ENCODE results near the gene CDK11A. TPM values are rescaled to one million over a fixed set of nuclear protein-coding genes. Genes with fewer than 3 reads are reported as not detected.
"Not testable (repeated sequence)": the region's sequence is repeated elsewhere in the genome, so short reads cannot be mapped to it uniquely, and the experiment has no call there.

The CDK11A gene
- total RNA-seq, 1 experiment from 2014 or later = 56.1 TPM

DNA sequence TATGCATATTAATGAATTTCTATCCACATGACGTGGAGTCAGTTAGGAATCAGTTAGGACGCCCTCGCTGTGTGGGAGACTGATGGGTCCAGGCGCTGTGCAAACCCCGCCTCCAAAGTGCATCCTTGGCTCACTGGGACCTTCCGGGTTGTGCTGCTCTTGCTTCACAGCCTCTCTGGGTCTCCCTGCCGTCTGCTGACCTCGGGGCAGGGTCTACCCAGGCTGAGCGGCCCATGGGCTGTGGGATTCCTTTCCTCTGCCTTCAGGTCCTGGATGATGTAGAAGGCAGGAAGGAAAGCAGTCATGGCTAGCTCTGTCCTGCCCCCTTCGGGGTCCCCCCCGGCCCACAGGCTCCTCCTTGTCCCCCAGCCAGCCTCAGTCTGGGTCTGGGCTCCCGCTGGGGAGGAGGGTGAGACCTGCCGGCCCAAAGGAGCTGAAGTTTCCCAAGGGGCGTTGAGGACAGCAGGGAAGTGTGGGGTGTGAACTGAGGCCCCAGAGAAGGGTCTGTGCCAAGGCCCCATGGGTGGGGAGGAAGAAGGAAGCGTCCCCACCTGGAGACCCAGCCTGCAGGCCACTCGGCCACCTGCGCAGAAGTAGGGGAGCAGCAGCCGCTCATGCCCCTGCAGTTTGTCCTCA, 24.6 kb upstream of the CDK11A start:
- no peak overlapping the region for H3K27ac ChIP-seq (ENCODE audit: low read depth, low read length, poor library complexity, severe bottlenecking)
- no peak overlapping the region for H3K4me3 ChIP-seq (ENCODE audit: low read depth, low read length, poor library complexity, severe bottlenecking)
- H3K4me1 ChIP-seq (ENCODE audit: insufficient read depth, low read length, poor library complexity, severe bottlenecking) = peaks cover 5% of the 10 kb centered on the region
- CTCF ChIA-PET = no interaction called here
- POLR2A ChIA-PET (ENCODE audit: low non-redundant PET) = no interaction called here
- DNase-seq (ENCODE audit: low spot score) = peak; percentile 59
- TF ChIP-seq, protein P1, sequence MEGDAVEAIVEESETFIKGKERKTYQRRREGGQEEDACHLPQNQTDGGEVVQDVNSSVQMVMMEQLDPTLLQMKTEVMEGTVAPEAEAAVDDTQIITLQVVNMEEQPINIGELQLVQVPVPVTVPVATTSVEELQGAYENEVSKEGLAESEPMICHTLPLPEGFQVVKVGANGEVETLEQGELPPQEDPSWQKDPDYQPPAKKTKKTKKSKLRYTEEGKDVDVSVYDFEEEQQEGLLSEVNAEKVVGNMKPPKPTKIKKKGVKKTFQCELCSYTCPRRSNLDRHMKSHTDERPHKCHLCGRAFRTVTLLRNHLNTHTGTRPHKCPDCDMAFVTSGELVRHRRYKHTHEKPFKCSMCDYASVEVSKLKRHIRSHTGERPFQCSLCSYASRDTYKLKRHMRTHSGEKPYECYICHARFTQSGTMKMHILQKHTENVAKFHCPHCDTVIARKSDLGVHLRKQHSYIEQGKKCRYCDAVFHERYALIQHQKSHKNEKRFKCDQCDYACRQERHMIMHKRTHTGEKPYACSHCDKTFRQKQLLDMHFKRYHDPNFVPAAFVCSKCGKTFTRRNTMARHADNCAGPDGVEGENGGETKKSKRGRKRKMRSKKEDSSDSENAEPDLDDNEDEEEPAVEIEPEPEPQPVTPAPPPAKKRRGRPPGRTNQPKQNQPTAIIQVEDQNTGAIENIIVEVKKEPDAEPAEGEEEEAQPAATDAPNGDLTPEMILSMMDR (conservative IDR thresholded peaks at IDR 0.05; ENCODE audit: low read depth, low read length) = no peak
- TF ChIP-seq EZH2 (IDR thresholded peaks at IDR 0.05; ENCODE audit: borderline replicate concordance, low read depth, low read length, poor library complexity, severe bottlenecking) = no peak
- no peaks in the 10 kb centered on the region for H3K9me3 ChIP-seq (ENCODE audit: low read depth, low read length, poor library complexity, severe bottlenecking)
- no peaks in the 10 kb centered on the region for H3K27me3 ChIP-seq (replicated peaks; ENCODE audit: insufficient read depth, low read depth, low read length, poor library complexity)
- peaks cover 2% of the 10 kb centered on the region for H3K36me3 ChIP-seq (ENCODE audit: insufficient read depth, low read length, poor library complexity, severe bottlenecking)
- BruUV-seq (replicated peaks) = no TSS peak
- intact Hi-C loops (cut with micrococcal nuclease; ENCODE audit: unreplicated experiment) = loop anchor here (10.0 kb wide), 1 partner anchor 54 kb away; the partner anchor contains the start of gene SLC35E2B

DNA sequence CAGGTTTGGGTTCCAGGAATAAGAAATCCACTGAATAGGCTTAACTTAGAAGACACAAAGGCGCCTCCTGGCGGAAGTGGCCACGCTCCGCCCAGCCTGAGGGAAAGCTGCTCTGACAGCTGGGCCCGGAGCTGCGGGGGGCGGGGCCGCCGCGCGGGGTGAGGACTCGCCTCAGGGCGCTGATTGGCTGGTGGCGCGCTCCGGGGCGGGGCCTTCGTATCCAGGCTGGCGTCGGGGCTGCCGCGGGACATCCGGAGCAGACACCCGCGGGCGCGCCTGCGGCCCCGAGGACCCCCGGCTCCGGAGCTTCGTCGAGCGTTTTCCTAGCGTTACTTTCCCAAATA, 22.4 kb upstream of the CDK11A start:
- intact Hi-C loops (cut with micrococcal nuclease; ENCODE audit: unreplicated experiment) = loop anchor here (10.0 kb wide), 1 partner anchor 52 kb away; the partner anchor contains the start of gene SLC35E2B
- not testable (repeated sequence) for BruUV-seq (replicated peaks)
- CTCF ChIA-PET = interaction anchor here (0.6 to 1.0 kb wide), 2 partner anchors 22 to 635 kb away, joined by 3 read pairs; no protein-coding TSS in a partner anchor

DNA sequence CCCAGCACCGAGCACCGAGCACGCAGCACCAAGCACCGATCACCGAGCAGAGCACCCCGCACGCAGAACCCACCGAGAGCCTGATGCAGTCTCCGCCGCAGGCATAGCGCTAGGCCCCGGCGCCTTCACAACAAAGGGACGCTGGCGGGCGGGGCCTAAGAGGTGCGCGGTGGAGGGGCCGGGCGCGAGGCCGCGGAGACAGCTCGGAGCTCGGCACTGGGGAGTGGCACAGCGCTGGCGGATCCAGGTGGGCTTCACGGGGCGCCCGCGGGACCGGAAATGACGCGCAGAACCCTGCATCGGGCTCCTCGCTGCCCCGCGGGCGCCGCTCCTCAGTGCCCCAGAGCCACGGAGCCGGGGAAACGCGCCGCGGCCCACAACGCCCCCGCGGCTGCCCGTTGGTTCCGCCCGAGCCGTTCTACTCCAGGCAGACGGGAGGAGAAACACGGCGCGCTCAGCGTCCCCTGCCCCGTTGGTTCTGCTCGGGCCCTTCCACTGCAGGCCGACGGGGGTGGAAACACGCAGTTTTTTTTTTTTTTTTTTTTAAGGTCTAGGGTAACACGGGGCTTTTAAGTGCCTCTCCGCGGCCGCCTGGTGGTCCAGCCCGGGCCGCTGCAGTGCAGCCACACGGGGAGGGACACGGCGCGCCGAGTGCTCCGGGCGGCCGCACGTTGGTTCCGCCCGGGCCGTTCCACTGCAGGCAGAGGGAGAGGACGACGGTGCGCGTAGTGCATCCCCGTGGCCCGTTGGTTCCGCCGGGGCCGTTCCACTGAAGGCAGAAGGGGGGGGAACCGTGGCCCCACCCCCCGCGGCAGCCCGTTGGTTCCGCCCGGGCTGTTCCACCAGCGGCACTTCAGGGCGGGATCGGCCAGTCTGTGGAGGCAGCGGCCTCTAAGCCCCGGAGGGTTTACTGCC, 21.8 kb upstream of the CDK11A start:
- H3K36me3 ChIP-seq (ENCODE audit: insufficient read depth, low read length, poor library complexity, severe bottlenecking); H3K4me1 ChIP-seq (ENCODE audit: insufficient read depth, low read length, poor library complexity, severe bottlenecking); H3K27me3 ChIP-seq (replicated peaks; ENCODE audit: insufficient read depth, low read depth, low read length, poor library complexity); POLR2A ChIA-PET (ENCODE audit: low non-redundant PET); H3K9me3 ChIP-seq (ENCODE audit: low read depth, low read length, poor library complexity, severe bottlenecking): not testable (repeated sequence)
- CTCF ChIA-PET = interaction anchor here (0.6 to 1.0 kb wide), 2 partner anchors 21 to 636 kb away, joined by 3 read pairs; no protein-coding TSS in a partner anchor
- H3K27ac ChIP-seq (ENCODE audit: low read depth, low read length, poor library complexity, severe bottlenecking) = peak overlapping the region; percentile 98
- intact Hi-C loops (cut with micrococcal nuclease; ENCODE audit: unreplicated experiment) = loop anchor here (10.0 kb wide), 1 partner anchor 51 kb away; the partner anchor contains the start of gene SLC35E2B
- peak overlapping the region; percentile 51 for H3K4me3 ChIP-seq (ENCODE audit: low read depth, low read length, poor library complexity, severe bottlenecking)
- peak; percentile 85 for DNase-seq (ENCODE audit: low spot score)
- BruUV-seq (replicated peaks) = TSS peak; percentile 86

More for the DNA sequence above, 22.4 kb upstream of the CDK11A start:
- Histone ChIP-seq H3K4me3 (ENCODE audit: low read depth, low read length, poor library complexity, severe bottlenecking) (peak overlapping the region; percentile 51), H3K27ac (ENCODE audit: low read depth, low read length, poor library complexity, severe bottlenecking) (peak overlapping the region; percentile 98)
- H3K27me3 ChIP-seq (replicated peaks; ENCODE audit: insufficient read depth, low read depth, low read length, poor library complexity); POLR2A ChIA-PET (ENCODE audit: low non-redundant PET); H3K9me3 ChIP-seq (ENCODE audit: low read depth, low read length, poor library complexity, severe bottlenecking); H3K36me3 ChIP-seq (ENCODE audit: insufficient read depth, low read length, poor library complexity, severe bottlenecking); DNase-seq (ENCODE audit: low spot score); H3K4me1 ChIP-seq (ENCODE audit: insufficient read depth, low read length, poor library complexity, severe bottlenecking): not testable (repeated sequence)

DNA sequence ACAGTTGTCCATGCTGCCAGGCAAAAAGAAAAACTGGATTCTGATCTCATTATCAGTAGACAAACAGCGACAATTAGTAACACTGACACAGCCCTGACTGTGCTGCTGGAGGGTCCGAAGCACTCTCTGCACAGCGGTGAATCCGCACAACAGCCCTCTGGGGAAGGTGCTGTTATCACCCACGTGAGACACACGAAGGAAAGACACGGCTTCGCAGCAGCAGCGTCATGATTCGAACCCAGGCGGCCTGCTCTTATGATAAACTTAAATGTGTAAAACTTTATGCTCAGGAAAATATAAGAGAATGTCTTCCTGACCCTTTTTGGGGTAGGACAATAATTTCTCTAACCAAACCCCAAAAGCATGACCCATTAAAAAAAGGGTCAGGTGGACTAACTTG, 18.4 kb upstream of the CDK11A start:
- CTCF ChIA-PET; H3K4me3 ChIP-seq (ENCODE audit: low read depth, low read length, poor library complexity, severe bottlenecking); H3K4me1 ChIP-seq (ENCODE audit: insufficient read depth, low read length, poor library complexity, severe bottlenecking); BruUV-seq (replicated peaks); H3K36me3 ChIP-seq (ENCODE audit: insufficient read depth, low read length, poor library complexity, severe bottlenecking); H3K27ac ChIP-seq (ENCODE audit: low read depth, low read length, poor library complexity, severe bottlenecking); DNase-seq (ENCODE audit: low spot score); H3K27me3 ChIP-seq (replicated peaks; ENCODE audit: insufficient read depth, low read depth, low read length, poor library complexity); H3K9me3 ChIP-seq (ENCODE audit: low read depth, low read length, poor library complexity, severe bottlenecking): not testable (repeated sequence)
- POLR2A ChIA-PET (ENCODE audit: low non-redundant PET) = interaction anchor here (0.6 kb wide), 1 partner anchor 431 kb away, joined by 4 read pairs; no protein-coding TSS in a partner anchor
- intact Hi-C loops (cut with micrococcal nuclease; ENCODE audit: unreplicated experiment) = loop anchor here (10.0 kb wide), 1 partner anchor 48 kb away; the partner anchor contains the start of gene SLC35E2B

DNA sequence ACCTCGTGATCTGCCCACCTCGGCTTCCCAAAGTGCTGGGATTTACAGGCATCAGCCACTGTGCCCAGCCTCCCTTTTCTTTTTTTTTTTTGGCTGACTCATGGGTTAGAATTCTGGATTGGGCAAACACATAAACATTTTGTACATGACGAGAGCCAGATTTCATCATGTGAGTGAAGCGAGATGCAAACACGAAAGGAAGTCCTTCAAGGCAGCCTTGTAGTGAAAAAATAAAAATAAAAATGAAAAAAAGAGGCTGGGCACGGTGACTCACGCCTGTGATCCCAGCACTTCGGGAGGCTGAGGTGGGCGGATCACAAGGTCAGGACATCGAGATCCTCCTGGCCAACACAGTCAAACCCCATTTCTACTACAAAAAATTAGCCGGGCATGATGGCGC, 16.9 kb upstream of the CDK11A start:
- H3K4me1 ChIP-seq (ENCODE audit: insufficient read depth, low read length, poor library complexity, severe bottlenecking); H3K27ac ChIP-seq (ENCODE audit: low read depth, low read length, poor library complexity, severe bottlenecking); H3K4me3 ChIP-seq (ENCODE audit: low read depth, low read length, poor library complexity, severe bottlenecking); POLR2A ChIA-PET (ENCODE audit: low non-redundant PET); H3K9me3 ChIP-seq (ENCODE audit: low read depth, low read length, poor library complexity, severe bottlenecking); H3K27me3 ChIP-seq (replicated peaks; ENCODE audit: insufficient read depth, low read depth, low read length, poor library complexity); BruUV-seq (replicated peaks); H3K36me3 ChIP-seq (ENCODE audit: insufficient read depth, low read length, poor library complexity, severe bottlenecking); DNase-seq (ENCODE audit: low spot score); CTCF ChIA-PET: not testable (repeated sequence)
- intact Hi-C loops (cut with micrococcal nuclease; ENCODE audit: unreplicated experiment) = loop anchor here (10.0 kb wide), 1 partner anchor 46 kb away; the partner anchor contains the start of gene SLC35E2B

DNA sequence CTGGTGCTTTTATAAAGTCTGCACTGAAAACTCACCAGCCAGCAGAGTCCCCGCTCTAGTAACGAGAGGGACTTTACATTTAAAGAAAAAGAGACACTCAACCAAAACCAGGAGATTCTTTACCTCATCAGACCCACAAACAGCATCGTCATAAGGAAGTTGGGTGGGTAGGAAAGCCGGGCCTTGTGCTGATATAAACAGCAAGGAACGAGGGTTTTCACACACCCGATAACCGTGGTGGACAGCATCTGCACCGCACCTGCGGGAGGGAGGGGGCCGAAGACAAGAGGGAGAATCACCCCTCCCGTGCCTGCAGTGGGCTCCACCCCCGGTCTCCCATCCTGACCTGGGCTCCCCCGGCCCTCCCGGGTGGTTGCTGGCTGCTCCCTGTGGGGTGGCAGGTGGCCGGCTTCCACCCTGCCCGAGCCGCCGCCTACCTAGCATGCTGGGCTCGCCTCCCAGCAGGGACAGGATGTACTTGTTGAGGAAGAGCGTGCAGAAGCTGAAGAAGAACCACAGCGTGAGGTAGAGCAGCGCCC, 14.7 kb upstream of the CDK11A start:
- intact Hi-C loops (cut with micrococcal nuclease; ENCODE audit: unreplicated experiment); H3K4me1 ChIP-seq (ENCODE audit: insufficient read depth, low read length, poor library complexity, severe bottlenecking); H3K27ac ChIP-seq (ENCODE audit: low read depth, low read length, poor library complexity, severe bottlenecking); DNase-seq (ENCODE audit: low spot score); CTCF ChIA-PET; POLR2A ChIA-PET (ENCODE audit: low non-redundant PET); H3K9me3 ChIP-seq (ENCODE audit: low read depth, low read length, poor library complexity, severe bottlenecking); BruUV-seq (replicated peaks); H3K27me3 ChIP-seq (replicated peaks; ENCODE audit: insufficient read depth, low read depth, low read length, poor library complexity); H3K4me3 ChIP-seq (ENCODE audit: low read depth, low read length, poor library complexity, severe bottlenecking); H3K36me3 ChIP-seq (ENCODE audit: insufficient read depth, low read length, poor library complexity, severe bottlenecking): not testable (repeated sequence)
